ENCODE measurements around the gene NRP2.

- no peak for TF ChIP-seq CTCF (conservative IDR thresholded peaks at IDR 0.05; ENCODE audit: low read length)
- no peak for TF ChIP-seq EZH2phosphoT487 (IDR thresholded peaks at IDR 0.05; ENCODE audit: borderline replicate concordance, low read depth, low read length)
These were observed 66.3 kb downstream of the NRP2 start for GRCh38 chr2:205748639-205749038.
